ENCODE results near the gene TBC1D14.

TBC1D14 gene

DNA sequence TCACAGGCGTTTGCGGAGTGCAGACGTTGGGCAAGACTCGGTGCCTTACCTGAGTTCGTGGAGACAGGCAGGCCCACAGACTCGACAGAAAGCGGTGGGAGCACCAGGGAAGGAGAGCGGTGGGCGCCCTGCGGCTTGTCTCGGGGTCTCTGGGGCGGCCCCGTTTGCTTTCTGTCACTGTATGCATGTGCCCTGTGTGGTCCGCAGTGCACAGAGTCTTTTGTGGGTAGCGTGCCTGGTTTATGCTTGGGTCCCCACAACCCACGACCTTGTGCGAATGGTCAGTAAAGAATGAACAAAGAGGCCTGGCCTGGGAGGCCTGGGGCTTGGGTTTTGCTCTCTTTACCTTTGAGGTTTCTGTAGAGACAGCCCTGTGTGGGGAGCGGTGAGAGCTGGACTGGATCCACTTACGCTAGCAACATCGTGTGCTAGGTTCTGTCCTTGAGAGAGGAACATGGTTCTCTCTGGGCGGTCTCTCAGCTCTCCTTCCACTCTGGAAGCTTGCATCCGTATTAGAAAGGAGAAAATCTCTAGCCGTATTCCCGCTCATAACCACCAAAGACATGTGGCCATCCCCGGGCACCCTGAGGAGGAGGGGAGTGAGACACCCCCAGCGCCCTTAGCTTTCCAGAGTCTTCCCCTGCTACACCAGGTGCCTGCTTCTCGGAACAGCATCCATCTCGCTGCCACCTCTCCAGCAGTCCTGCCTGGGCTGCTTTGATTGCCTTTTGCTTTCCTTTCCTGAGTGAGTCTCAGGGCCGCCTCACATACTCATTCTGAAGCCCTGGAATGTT lies 134.7 kb downstream of the TBC1D14 start:
- TF ChIP-seq, protein P1, sequence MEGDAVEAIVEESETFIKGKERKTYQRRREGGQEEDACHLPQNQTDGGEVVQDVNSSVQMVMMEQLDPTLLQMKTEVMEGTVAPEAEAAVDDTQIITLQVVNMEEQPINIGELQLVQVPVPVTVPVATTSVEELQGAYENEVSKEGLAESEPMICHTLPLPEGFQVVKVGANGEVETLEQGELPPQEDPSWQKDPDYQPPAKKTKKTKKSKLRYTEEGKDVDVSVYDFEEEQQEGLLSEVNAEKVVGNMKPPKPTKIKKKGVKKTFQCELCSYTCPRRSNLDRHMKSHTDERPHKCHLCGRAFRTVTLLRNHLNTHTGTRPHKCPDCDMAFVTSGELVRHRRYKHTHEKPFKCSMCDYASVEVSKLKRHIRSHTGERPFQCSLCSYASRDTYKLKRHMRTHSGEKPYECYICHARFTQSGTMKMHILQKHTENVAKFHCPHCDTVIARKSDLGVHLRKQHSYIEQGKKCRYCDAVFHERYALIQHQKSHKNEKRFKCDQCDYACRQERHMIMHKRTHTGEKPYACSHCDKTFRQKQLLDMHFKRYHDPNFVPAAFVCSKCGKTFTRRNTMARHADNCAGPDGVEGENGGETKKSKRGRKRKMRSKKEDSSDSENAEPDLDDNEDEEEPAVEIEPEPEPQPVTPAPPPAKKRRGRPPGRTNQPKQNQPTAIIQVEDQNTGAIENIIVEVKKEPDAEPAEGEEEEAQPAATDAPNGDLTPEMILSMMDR (IDR thresholded peaks at IDR 0.05; ENCODE audit: low read depth, low read length, missing control alignments), result no peak
- in situ Hi-C loops (cut with HindIII; ENCODE audit: low pct_ligation_motif_present, low sequenced_read_pairs), result no loop called here
- no peaks in the 10 kb centered on the region for H3K27me3 ChIP-seq (replicated peaks)
- H3K27ac ChIP-seq, result no peak overlapping the region
- peak overlapping the region; percentile 79 for H3K4me3 ChIP-seq (ENCODE audit: low read depth, low read length)
- H3K36me3 ChIP-seq (replicated peaks), result no peaks in the 10 kb centered on the region
- no peak for DNase-seq

DNA sequence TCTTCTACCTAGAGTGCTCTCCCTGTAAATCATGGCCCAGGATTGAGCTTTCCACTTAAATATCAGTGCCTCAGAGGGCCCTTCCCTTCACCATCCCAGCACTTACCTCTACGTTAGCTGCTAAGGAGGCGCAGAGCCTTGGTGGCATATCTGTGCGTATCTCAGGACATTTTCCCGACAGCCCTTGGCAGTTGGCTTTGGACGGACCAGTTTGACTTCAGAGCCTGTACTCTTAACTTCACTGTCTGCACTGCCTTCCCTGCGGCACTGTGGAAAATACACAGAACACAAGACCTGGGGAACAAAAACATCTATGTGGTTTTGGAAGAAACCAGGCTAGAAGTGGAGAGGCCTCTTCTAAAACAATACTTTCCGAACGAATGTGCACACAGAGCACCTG lies 135.9 kb downstream of the TBC1D14 start:
- no peaks in the 10 kb centered on the region for H3K36me3 ChIP-seq (replicated peaks)
- H3K27me3 ChIP-seq (replicated peaks), result no peaks in the 10 kb centered on the region
- H3K4me3 ChIP-seq (ENCODE audit: low read depth, low read length), result no peak overlapping the region
- DNase-seq, result no peak
- TF ChIP-seq, protein P1 (IDR thresholded peaks at IDR 0.05; ENCODE audit: low read depth, low read length, missing control alignments), result no peak
- in situ Hi-C loops (cut with HindIII; ENCODE audit: low pct_ligation_motif_present, low sequenced_read_pairs), result no loop called here
- H3K27ac ChIP-seq, result no peak overlapping the region

DNA sequence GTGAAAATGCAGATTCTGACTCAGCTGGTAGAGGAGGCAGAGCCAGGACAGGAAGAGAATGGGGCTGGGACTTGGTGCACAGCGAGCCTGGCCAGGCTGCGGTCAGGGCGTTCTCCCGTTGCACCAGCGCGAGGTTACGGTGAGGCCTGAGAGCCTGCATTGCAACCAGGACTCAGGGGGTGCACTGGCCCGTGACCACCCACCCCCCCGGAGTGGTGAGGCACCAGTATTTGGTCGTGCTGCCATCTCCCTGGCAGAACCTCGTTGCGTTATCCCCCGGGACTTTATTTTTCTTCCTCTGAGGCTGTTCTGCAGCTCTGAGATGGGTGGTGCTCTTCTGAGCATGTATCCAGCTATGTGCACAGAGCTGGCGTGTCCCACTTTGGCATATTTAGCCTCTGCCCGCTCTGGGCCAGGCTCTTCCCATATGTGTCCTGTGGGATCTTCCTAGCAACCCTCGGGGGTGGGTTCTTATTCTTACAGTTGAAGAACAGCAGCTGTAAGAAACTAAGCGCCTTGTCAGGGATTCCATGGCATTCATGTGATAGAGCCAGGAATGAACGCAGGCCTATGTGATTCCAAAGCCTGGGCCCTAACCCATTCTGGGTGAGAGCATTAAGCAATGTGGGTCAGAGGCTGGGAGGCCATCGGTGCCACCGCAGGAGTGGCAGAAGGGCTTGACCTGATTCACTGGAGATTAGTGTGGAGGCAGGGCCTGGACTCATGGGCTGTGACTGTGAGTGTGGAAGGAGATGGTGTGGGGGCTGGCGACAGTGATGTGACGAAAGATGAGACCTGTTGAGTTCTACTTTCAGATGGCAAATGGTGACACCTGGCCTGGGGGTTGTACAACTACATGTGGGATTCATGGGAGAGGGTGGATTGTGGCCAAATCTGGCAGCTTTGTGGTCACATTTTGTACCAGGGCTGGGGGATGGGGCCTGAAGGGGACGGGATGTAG lies 136.6 kb downstream of the TBC1D14 start:
- H3K4me3 ChIP-seq (ENCODE audit: low read depth, low read length), result no peak overlapping the region
- H3K36me3 ChIP-seq (replicated peaks), result no peaks in the 10 kb centered on the region
- no peak overlapping the region for H3K27ac ChIP-seq
- H3K27me3 ChIP-seq (replicated peaks), result no peaks in the 10 kb centered on the region
- TF ChIP-seq, protein P1 (IDR thresholded peaks at IDR 0.05; ENCODE audit: low read depth, low read length, missing control alignments), result no peak
- in situ Hi-C loops (cut with HindIII; ENCODE audit: low pct_ligation_motif_present, low sequenced_read_pairs), result no loop called here
- no peak for DNase-seq

DNA sequence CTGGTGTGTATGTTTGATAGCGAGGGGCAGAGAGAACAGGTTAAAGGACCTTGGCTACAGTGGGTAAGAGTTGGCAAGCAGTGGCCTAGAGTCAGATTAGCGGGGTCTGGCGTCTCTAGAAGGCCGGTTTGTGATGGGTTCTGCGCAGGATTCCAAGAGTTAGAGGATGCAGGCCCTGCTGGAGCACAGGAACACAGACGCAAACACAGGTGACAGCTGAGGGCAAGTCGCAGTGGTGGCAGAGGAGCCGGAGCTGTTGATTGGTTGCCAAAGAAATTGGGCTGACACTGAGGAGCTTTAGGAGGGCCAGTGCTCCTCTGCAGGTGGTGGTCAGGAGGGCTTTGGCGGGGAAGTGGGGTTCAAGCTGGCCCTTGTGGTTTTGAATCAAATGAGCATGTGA lies 137.3 kb downstream of the TBC1D14 start:
- Histone ChIP-seq H3K27me3 (replicated peaks) (no peaks in the 10 kb centered on the region), H3K27ac (no peak overlapping the region), H3K36me3 (replicated peaks) (peaks cover 2% of the 10 kb centered on the region), H3K4me3 (ENCODE audit: low read depth, low read length) (no peak overlapping the region)
- TF ChIP-seq, protein P1 (IDR thresholded peaks at IDR 0.05; ENCODE audit: low read depth, low read length, missing control alignments), result no peak
- DNase-seq, result no peak
- in situ Hi-C loops (cut with HindIII; ENCODE audit: low pct_ligation_motif_present, low sequenced_read_pairs), result no loop called here

DNA sequence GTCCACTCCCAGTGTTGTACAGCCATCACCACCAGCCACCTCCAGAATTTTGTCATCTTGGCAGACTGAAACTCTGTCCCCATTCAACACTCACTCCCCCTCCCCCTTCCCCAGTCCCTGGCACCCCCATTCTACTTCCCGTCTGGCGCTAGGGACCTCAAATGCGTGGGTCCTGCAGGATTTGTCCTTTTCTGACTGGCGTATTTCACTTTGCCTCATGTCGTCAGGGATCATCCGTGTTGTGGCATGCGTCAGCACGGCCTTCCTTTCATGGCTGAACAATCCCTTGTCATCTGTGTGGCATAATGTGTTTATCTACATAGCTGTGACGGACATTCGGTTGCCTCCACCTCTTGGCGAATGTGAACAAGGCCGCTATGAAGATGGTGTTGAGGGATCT lies 139.0 kb downstream of the TBC1D14 start:
- Histone ChIP-seq H3K27ac (no peak overlapping the region), H3K4me3 (ENCODE audit: low read depth, low read length) (no peak overlapping the region), H3K27me3 (replicated peaks) (no peaks in the 10 kb centered on the region), H3K36me3 (replicated peaks) (peaks cover 3% of the 10 kb centered on the region)
- TF ChIP-seq, protein P1 (IDR thresholded peaks at IDR 0.05; ENCODE audit: low read depth, low read length, missing control alignments), result no peak
- in situ Hi-C loops (cut with HindIII; ENCODE audit: low pct_ligation_motif_present, low sequenced_read_pairs), result no loop called here
- no peak for DNase-seq
